ENCODE data around the gene TBKBP1. TPM values are rescaled to one million over a fixed set of nuclear protein-coding genes. Genes with fewer than 3 reads are reported as not detected.
A peak's percentile ranks its signal among the peaks of the same experiment; 100 is the strongest.

The TBKBP1 gene
- total and polyA plus RNA-seq, 9 of the 15 experiments (the other 6 are each of a cell fraction or from before 2014, with no cell fraction given): 0.03 to 15.6 (median 6.8) TPM

GRCh38 chr17:47650525-47651522 is 43.1 kb upstream of the TBKBP1 start (continued):
- TF ChIP-seq, protein P1, sequence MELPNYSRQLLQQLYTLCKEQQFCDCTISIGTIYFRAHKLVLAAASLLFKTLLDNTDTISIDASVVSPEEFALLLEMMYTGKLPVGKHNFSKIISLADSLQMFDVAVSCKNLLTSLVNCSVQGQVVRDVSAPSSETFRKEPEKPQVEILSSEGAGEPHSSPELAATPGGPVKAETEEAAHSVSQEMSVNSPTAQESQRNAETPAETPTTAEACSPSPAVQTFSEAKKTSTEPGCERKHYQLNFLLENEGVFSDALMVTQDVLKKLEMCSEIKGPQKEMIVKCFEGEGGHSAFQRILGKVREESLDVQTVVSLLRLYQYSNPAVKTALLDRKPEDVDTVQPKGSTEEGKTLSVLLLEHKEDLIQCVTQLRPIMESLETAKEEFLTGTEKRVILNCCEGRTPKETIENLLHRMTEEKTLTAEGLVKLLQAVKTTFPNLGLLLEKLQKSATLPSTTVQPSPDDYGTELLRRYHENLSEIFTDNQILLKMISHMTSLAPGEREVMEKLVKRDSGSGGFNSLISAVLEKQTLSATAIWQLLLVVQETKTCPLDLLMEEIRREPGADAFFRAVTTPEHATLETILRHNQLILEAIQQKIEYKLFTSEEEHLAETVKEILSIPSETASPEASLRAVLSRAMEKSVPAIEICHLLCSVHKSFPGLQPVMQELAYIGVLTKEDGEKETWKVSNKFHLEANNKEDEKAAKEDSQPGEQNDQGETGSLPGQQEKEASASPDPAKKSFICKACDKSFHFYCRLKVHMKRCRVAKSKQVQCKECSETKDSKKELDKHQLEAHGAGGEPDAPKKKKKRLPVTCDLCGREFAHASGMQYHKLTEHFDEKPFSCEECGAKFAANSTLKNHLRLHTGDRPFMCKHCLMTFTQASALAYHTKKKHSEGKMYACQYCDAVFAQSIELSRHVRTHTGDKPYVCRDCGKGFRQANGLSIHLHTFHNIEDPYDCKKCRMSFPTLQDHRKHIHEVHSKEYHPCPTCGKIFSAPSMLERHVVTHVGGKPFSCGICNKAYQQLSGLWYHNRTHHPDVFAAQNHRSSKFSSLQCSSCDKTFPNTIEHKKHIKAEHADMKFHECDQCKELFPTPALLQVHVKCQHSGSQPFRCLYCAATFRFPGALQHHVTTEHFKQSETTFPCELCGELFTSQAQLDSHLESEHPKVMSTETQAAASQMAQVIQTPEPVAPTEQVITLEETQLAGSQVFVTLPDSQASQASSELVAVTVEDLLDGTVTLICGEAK (IDR thresholded peaks at IDR 0.05): peak; percentile 64
- TF ChIP-seq, protein P1 (CRISPR knock-in tag; IDR thresholded peaks at IDR 0.05): no peak
- TF ChIP-seq ZBTB5 (IDR thresholded peaks at IDR 0.05) (0 out of 2 replicates have a peak, but pooled peaks have one; percentile 40), CUX1 (CRISPR knock-in tag; IDR thresholded peaks at IDR 0.05) (no peak), TBP (optimal IDR thresholded peaks at IDR 0.05; ENCODE audit: low read depth, low read length) (peak; percentile 28), NEUROD1 (IDR thresholded peaks at IDR 0.05; ENCODE audit: borderline replicate concordance, low read depth, low read length, partially characterized antibody) (peak; percentile 95), SAP30 (IDR thresholded peaks at IDR 0.05; ENCODE audit: borderline replicate concordance, insufficient read depth, low read depth, low read length, poor library complexity, severe bottlenecking) (peak; percentile 69), ATF1 (CRISPR knock-in tag; IDR thresholded peaks at IDR 0.05) (no peak), ATF1 (tag; IDR thresholded peaks at IDR 0.05) (peak; percentile 69)
